ENCODE data around the gene ARHGEF1. TPM values are rescaled to one million over a fixed set of nuclear protein-coding genes. Genes with fewer than 3 reads are reported as not detected.

ARHGEF1 gene
- total RNA-seq, 1 donor from 2014 or later = 10.9 TPM

- H3K27me3 Mint-ChIP-seq (ENCODE audit: insufficient read depth, low read depth) = peaks cover 30% of the 10 kb centered on the region
- H3K9ac ChIP-seq = no peak overlapping the region
These were observed 62.3 kb downstream of the ARHGEF1 start for GRCh38 chr19:41945135-41945766.

GRCh38 chr19:41947091-41947490 is 64.1 kb downstream of the ARHGEF1 start:
- H3K9me3 Mint-ChIP-seq = no peaks in the 10 kb centered on the region
- H3K4me2 ChIP-seq = no peak overlapping the region

More at GRCh38 chr19:41945135-41945766, 62.3 kb downstream of the ARHGEF1 start:
- H2AFZ ChIP-seq (replicated peaks) = no peak overlapping the region
- H3K79me2 ChIP-seq (ENCODE audit: low read depth) = no peaks in the 10 kb centered on the region
- no peaks in the 10 kb centered on the region for H3K36me3 ChIP-seq
- H3K4me3 ChIP-seq = no peak overlapping the region
- Mint-ChIP-seq H3K4me3 (no peak overlapping the region), H3K27ac (no peak overlapping the region), H3K9me3 (peaks cover 7% of the 10 kb centered on the region), H3K36me3 (peaks cover 5% of the 10 kb centered on the region), H3K4me1 (peaks cover 6% of the 10 kb centered on the region)
- peaks cover 31% of the 10 kb centered on the region for H3K27me3 ChIP-seq
- no peaks in the 10 kb centered on the region for H4K20me1 ChIP-seq (ENCODE audit: low read depth)
- no peaks in the 10 kb centered on the region for H3K9me3 ChIP-seq (ENCODE audit: low read depth)
- no peak for TF ChIP-seq CTCF (IDR thresholded peaks at IDR 0.05)
- TF ChIP-seq EZH2 (IDR thresholded peaks at IDR 0.05) = no peak
- TF ChIP-seq EZH2phosphoT487 (IDR thresholded peaks at IDR 0.05) = no peak
- no peaks in the 10 kb centered on the region for H3F3A ChIP-seq (ENCODE audit: low read depth)
- DNase-seq (ENCODE audit: low spot score) = no peak
- H3K4me2 ChIP-seq = no peak overlapping the region
- no peak overlapping the region for H3K27ac ChIP-seq
- H3K4me1 ChIP-seq = no peaks in the 10 kb centered on the region

GRCh38 chr19:41951686-41952172 is 68.7 kb downstream of the ARHGEF1 start:
- Histone ChIP-seq H3F3A (ENCODE audit: low read depth) (no peaks in the 10 kb centered on the region), H3K4me1 (no peaks in the 10 kb centered on the region), H3K36me3 (no peaks in the 10 kb centered on the region), H3K9ac (no peak overlapping the region), H3K4me2 (peak overlapping the region; percentile 65), H3K9me3 (ENCODE audit: low read depth) (no peaks in the 10 kb centered on the region), H2AFZ (replicated peaks) (peak overlapping the region; percentile 96), H3K4me3 (peak overlapping the region; percentile 31), H3K79me2 (ENCODE audit: low read depth) (no peaks in the 10 kb centered on the region), H3K27me3 (no peaks in the 10 kb centered on the region), H3K27ac (no peak overlapping the region), H4K20me1 (ENCODE audit: low read depth) (no peaks in the 10 kb centered on the region)
- peaks cover 2% of the 10 kb centered on the region for H3K36me3 Mint-ChIP-seq
- DNase-seq (ENCODE audit: low spot score) = peak; percentile 85
- peaks cover 14% of the 10 kb centered on the region for H3K27me3 Mint-ChIP-seq (ENCODE audit: insufficient read depth, low read depth)
- peak overlapping the region; percentile 29 for H3K27ac Mint-ChIP-seq
- peak overlapping the region; percentile 28 for H3K4me3 Mint-ChIP-seq
- TF ChIP-seq EZH2phosphoT487 (IDR thresholded peaks at IDR 0.05) (no peak), CTCF (IDR thresholded peaks at IDR 0.05) (peak; percentile 98), EZH2 (IDR thresholded peaks at IDR 0.05) (no peak)
- no peaks in the 10 kb centered on the region for H3K9me3 Mint-ChIP-seq
- H3K4me1 Mint-ChIP-seq = no peaks in the 10 kb centered on the region

More at GRCh38 chr19:41947091-41947490, 64.1 kb downstream of the ARHGEF1 start:
- Histone ChIP-seq H3K4me3 (no peak overlapping the region), H2AFZ (replicated peaks) (no peak overlapping the region), H3K27me3 (peaks cover 12% of the 10 kb centered on the region), H3K4me1 (no peaks in the 10 kb centered on the region), H3F3A (ENCODE audit: low read depth) (no peaks in the 10 kb centered on the region), H3K9me3 (ENCODE audit: low read depth) (no peaks in the 10 kb centered on the region), H3K27ac (no peak overlapping the region), H3K9ac (no peak overlapping the region), H3K36me3 (no peaks in the 10 kb centered on the region), H4K20me1 (ENCODE audit: low read depth) (no peaks in the 10 kb centered on the region), H3K79me2 (ENCODE audit: low read depth) (no peaks in the 10 kb centered on the region)
- TF ChIP-seq EZH2phosphoT487 (IDR thresholded peaks at IDR 0.05) (no peak), CTCF (IDR thresholded peaks at IDR 0.05) (no peak), EZH2 (IDR thresholded peaks at IDR 0.05) (no peak)
- Mint-ChIP-seq H3K27me3 (ENCODE audit: insufficient read depth, low read depth) (peaks cover 29% of the 10 kb centered on the region), H3K36me3 (peaks cover 2% of the 10 kb centered on the region), H3K27ac (no peak overlapping the region), H3K4me1 (no peaks in the 10 kb centered on the region), H3K4me3 (no peak overlapping the region)
- no peak for DNase-seq (ENCODE audit: low spot score)

Measured in neural progenitor cell (in vitro differentiated cells).